GM10248 (cell line): ENCODE results near the gene PRKCQ.

Source experiments
- CTCF ChIA-PET: fragments of 300-600 bp; sonication (Branson Sonifier 250); formaldehyde crosslinking; extraction: SDS; loops from one replicate; lab custom pipeline; 2021; ENCODE audit warnings: antibody characterized with exemption; lab: Yijun Ruan, JAX
- POLR2A ChIA-PET: fragments of 350-650 bp; sonication (Branson Sonifier 250); formaldehyde crosslinking; extraction: SDS; loops from one replicate; lab custom pipeline; 2020; ENCODE audit warnings: antibody characterized with exemption; lab: Yijun Ruan, JAX
- DNase-seq: peaks from one replicate; pipeline ENCODE4 v3.0.0; 2012; ENCODE audit errors: extremely low spot score
- TF ChIP-seq, protein P1 (sequence below): IDR thresholded peaks from 2 replicates; pipeline ENCODE4 v1.5.1; 2012; ENCODE audit warnings: mild to moderate bottlenecking, low read depth; ENCODE audit errors: extremely low read depth, missing control alignments, control extremely low read depth

PRKCQ gene

DNA sequence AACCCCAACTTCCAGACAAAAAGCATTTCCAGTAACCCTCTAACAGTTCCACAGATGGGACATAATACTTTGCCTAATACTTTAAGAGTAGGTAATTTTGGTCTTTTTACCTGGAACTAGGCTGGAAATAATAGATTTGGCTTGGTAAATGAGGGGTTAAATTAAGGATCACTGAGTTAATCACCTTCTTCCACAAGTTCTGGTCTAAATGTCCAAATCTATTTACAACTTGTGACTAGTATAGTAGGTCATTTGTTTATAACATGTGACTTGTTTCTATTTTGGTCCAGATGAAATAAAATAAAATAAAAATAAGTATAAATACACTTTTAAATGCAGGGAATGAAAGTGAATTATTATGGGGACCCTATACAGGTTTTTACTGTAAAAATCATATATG, 80.1 kb downstream of the PRKCQ start:
- TF ChIP-seq, protein P1, sequence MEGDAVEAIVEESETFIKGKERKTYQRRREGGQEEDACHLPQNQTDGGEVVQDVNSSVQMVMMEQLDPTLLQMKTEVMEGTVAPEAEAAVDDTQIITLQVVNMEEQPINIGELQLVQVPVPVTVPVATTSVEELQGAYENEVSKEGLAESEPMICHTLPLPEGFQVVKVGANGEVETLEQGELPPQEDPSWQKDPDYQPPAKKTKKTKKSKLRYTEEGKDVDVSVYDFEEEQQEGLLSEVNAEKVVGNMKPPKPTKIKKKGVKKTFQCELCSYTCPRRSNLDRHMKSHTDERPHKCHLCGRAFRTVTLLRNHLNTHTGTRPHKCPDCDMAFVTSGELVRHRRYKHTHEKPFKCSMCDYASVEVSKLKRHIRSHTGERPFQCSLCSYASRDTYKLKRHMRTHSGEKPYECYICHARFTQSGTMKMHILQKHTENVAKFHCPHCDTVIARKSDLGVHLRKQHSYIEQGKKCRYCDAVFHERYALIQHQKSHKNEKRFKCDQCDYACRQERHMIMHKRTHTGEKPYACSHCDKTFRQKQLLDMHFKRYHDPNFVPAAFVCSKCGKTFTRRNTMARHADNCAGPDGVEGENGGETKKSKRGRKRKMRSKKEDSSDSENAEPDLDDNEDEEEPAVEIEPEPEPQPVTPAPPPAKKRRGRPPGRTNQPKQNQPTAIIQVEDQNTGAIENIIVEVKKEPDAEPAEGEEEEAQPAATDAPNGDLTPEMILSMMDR, result no peak
- CTCF ChIA-PET, result no interaction called here
- POLR2A ChIA-PET, result no interaction called here
- no peak for DNase-seq

DNA sequence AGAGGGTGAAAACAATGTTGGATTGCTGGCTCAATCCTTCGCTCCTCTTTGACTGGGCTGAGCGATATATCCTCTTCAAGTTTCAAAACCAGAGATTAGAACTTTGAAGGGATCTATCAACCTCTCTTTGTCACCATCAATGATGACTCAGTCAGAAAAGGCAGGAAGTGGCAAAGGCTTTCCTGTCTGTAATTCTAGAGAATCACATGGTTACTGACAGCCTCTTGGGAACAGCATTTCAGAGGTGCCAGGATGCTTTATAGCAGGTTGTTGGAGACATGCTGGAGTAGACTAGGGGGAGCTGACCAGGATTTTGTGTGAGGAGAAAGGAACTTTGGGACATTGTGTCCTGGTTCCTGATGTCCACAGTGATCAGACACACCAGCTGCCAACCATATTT, 81.3 kb downstream of the PRKCQ start:
- TF ChIP-seq, protein P1, result no peak
- ChIA-PET POLR2A (no interaction called here), CTCF (no interaction called here)

DNA sequence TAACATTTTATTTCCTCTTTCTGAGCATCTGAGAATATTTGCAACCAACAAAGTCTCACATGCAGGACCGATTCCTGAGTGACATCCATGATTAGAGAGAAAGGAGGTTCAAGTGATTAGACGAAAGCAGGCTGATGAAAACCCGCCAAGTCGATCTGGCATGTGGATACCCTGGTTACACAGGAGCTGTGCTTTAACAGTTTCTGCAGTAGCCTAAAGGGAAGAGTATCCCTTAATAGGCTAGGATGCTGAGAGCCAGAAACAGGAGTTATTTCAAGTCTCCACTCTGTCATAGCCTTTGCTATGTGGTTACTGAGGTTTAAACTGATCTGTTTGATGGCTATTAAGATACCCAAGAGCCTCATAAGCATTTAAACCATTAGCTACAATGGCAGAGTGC, 82.5 kb downstream of the PRKCQ start:
- DNase-seq, result no peak
- TF ChIP-seq, protein P1, result no peak
- CTCF ChIA-PET, result interaction anchor here (1.4 kb wide), 1 partner anchor 13 kb away, joined by 3 read pairs; no protein-coding TSS in a partner anchor
- POLR2A ChIA-PET, result no interaction called here

More for the DNA sequence above, 81.3 kb downstream of the PRKCQ start:
- DNase-seq, result no peak

DNA sequence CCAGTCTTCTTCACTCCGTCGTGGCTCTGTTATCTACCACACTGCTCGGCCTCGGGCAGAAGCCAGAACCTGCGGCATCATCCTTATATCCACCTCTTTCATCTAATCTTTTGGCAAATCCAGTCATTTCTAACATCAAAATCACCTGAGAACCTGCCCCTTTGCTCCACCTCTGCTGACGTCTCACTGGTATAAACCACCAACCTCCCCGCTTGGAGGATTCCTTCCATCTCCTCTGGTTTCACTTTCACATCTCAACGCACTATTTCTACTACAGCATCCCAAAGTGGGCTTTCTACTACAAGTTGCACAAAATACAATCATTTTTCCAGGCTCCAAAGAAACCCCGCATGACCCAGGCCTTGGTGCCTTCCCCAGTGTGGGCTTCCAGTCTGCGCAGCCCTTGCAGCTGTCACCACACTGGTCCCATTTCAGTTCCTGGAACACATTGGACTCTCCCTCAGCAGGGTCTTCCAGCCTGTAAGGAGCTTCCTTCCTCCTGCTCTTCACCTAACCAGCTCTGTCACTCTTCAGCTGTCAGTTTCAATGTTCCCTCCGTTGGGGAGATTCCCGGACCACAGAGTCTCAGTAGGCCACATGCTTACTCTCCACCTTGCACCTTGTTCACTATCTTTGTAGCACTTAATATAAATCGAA, 85.0 kb downstream of the PRKCQ start:
- no peak for DNase-seq
- POLR2A ChIA-PET, result no interaction called here
- TF ChIP-seq, protein P1, result no peak
- CTCF ChIA-PET, result interaction anchor here (1.2 kb wide), 2 partner anchors 8 to 13 kb away, joined by 3 read pairs; no protein-coding TSS in a partner anchor

DNA sequence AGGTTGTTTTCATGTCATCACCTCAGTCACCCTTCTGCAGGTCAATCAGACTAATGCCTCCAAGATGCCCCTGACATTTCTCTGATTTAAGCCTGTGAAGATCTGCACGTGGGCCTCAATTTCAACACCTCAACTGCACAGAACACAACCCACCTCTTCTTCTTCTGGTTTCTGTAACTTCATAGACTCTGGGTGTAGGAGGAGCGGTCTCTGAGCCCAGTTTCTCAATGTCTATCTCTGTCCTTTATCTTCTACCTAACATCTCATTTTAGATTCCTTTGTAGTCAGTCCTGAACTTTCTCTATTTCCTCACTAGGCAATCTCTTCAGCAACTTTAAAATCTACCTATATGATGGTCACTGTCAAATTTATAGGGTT, 85.6 kb downstream of the PRKCQ start:
- TF ChIP-seq, protein P1, result no peak
- no peak for DNase-seq
- ChIA-PET POLR2A (no interaction called here), CTCF (interaction anchor here (1.2 kb wide), 2 partner anchors 9 to 14 kb away, joined by 3 read pairs; no protein-coding TSS in a partner anchor)

DNA sequence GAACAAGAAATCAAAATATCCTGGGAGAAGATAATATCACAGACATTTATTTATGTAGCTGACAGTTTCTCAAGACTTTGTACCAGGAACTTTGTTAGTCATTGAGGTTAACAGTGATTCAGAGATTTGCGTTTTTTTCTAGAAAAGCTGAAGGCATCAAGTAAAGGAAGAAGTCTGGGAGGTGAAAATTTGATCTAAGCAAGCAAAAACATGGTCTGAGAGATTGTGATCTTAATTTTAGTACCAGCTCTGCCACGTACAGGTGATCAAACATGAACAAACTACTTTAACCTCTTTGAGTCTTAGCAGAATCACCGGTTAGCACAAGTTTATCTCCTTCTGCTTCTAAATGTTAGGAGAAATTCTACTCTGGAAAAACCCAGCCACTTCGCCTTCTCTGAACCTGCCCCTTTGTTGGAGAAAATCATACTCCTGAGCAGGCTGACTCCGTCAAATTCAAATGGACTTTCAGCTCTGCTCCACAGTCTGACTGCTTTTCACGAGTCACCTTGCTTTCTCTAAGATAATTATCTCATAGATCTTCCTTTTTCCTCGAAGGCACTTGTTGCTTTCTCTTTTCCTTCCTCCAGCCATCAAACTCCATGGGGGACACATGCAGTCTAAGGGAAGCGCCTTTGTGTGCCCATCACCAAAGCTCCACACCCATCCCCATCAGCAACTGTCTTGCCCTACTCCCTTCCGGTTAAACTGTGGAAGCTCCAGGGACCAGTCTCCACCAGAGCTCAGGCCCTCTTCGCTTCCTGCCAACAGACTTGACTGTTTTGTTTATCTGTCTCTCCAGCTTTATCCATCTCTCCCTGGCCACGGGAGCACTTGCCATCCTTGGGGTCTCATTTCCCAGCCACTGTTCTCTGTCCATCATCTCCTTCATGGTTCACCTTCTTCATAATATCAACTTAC, 86.3 kb downstream of the PRKCQ start:
- TF ChIP-seq, protein P1, result no peak
- DNase-seq, result no peak
- ChIA-PET POLR2A (no interaction called here), CTCF (interaction anchor here (1.2 kb wide), 2 partner anchors 9 to 14 kb away, joined by 3 read pairs; no protein-coding TSS in a partner anchor)
